Effector CD4-positive, alpha-beta T cell (primary cell): ENCODE results near the gene VOPP1.
"Not testable (repeated sequence)": the region's sequence is repeated elsewhere in the genome, so short reads cannot be mapped to it uniquely, and the experiment has no call there.

Source experiments
- DNase-seq: peaks from one replicate; pipeline ENCODE4 v3.0.0-alpha.2; 2020

Gene VOPP1

GRCh38 chr7:55527307-55527706, 45.0 kb downstream of the VOPP1 start:
- no peak for DNase-seq

DNA sequence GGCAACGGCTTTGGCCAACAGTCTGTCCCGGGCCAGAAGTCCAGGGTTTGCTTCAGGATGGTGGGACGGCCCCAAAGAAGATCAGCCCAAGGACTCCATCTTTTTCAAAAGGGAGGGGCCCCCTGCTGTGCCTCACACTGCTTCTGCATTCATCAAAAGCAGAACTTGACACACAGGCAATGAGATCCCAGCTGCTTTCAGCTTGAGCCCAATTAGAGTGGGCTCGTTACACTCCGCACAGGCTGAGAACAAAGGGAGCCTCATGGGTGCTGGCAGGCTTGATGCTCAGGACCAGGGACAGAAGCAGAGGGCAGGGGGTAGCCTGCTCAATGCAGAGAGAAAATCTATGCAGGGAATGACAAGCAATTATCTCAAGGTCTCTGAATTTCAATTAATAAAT, 45.5 kb downstream of the VOPP1 start:
- DNase-seq: no peak

DNA sequence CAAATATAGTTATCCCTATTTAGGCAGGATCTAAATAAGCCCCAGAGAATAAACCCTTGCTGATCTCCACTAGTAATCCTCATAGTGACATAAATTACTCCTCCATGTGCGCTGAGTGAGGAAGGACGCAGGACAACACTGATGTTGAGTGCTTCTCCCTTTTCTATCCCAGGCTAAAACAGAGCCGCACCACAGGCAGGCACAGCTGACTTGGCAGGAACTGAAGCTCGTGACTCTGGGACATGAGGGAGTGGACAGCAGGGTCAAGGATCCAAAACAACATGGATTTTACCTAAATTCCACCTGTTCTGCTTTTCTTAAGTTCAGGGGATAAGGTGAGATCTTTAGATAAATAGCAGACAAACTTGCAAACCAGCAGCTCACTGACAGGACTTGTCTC, 46.0 kb downstream of the VOPP1 start:
- no peak for DNase-seq

DNA sequence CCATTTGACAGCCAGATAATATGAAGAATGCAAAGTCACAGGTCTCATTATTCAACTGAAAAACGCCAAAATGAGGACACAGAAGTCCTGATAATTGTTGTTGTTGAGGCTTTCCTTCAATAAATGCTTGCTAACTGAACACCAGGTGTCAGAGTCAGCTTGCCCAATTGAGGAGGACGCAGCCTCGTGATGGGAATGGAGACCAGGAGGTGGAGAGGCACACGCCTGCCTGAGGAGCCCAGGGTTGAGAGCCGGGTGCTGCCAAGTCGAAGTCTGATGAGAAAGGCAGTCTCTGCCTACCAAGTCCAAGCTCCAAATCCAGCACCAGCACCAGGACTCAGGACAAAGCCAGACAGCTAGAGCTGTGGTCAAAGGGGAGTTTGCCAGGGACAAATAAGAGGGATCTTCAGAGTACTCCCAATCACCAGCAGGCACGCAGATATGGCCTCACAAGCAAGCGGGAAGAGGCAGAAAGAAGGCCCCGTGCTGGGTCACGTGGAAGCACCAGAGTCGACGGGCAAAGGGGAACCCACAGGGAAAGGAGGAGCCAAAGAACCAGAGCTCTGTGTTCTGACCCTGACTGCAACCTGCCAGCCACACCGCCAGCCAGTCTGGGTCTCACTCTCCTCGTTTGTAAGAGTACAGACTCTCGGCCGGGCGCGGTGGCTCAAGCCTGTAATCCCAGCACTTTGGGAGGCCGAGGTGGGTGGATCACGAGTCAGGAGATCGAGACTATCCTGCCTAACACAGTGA, 47.6 kb downstream of the VOPP1 start:
- DNase-seq: no peak

- no peak for DNase-seq
These were observed 48.9 kb downstream of the VOPP1 start for GRCh38 chr7:55523366-55523765.

- DNase-seq: no peak
These were observed 50.1 kb downstream of the VOPP1 start for GRCh38 chr7:55521917-55522902.

DNA sequence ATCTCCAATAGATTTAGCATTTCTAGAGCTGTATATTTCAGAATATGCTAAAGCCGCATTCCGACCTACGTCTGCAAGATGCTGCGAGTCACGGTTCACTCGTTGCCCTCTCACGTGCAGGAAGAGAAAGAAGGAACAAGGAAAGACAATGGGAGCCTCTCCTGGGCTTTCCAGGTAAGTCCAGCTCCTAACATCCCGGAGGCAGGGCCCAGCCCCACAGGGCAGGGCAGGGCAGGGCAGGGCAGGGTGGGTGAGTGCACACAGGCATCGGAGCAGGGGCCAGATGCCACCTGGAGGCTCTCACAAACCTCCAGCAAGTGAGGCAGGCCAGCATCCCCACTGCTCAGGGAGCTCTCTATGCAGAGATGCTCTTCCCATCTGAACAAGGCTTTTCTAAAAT, 50.8 kb downstream of the VOPP1 start:
- DNase-seq: no peak

DNA sequence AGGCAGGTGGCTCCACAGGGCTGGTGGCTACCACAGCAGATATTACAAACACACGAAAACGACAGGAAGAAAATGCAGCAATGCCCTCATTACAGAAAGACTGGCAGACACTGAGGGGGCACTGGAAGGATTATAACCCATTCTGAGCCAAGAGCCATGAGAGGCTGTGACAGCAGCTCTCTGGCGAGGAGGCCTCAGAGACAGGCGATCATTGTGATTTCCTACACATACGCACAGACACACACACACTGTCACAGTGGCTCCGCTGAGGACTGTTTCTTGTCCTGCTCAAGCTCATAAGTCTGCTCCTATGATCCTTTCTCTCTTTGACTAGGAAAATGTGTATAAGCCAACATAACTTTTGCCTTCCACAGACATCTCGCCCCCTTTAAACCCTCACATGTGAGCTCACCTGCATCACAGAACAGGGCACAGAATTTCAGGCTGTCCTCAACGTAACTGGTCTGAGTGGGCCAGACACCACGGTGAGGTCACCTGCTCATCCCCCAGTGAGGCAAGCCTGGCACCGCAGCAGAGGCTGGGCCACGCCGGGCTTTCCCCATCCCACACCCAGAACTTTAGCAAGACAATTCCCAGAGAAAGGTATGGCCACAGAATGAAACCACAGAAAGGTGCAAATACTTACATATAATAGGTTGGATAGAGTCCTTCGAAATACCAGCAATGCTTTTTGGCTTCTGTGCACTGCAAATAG, 51.7 kb downstream of the VOPP1 start:
- DNase-seq: no peak

DNA sequence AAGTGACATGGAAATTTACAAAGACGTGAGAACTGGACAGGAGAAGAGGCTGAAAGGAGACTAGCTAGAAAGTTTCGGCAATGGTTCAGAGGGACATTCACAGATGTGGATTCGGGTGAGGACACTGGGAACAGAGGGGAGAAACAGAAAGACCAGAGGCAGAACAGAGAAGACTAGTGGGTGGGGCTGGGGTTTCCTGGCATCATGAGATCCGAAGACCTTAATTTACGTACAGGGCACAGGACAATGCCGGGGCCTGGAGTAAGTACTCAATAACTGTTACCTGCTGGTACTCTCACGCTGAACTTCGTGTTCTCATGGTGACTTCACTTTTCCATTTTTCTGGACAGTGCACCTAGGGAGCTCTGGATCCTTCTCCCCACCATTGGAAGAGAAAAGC, 53.5 kb downstream of the VOPP1 start:
- no peak for DNase-seq

DNA sequence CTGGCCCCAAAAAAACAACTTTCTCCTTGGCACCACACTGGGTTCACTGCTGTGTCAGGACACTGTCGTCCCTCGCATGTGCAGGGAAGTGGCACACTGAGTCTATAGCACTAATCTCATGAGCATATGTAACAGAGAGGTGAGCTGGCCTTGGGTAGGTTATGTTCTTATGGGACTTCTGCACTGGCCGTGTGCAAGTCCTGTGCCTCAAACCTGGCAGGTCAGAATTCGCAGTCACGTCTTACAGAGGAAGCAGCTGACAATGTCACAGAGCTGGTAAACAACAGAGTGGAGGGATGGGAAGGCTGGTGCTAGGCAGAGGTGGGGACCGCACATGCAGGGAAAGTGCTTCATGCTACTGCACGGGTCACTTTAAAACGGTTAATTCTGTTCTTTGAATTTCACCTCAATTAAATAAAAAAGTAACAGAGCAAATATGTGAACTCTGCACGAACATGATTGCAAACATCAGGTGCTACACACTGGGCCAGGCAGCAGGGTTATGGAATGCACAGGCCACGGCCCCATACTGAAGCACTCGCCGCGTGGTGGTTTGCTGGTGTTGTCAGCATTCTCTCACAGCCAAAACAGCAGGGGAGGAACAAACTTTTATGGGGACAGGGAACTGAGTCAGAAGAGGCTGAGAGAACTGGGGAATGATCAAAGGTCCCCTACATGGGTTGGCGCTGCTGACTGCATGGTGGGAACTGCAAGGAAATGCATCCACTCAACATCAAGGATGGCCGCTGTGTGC, 54.2 kb downstream of the VOPP1 start:
- DNase-seq: no peak

GRCh38 chr7:55517191-55517633, 55.1 kb downstream of the VOPP1 start:
- DNase-seq: no peak

DNA sequence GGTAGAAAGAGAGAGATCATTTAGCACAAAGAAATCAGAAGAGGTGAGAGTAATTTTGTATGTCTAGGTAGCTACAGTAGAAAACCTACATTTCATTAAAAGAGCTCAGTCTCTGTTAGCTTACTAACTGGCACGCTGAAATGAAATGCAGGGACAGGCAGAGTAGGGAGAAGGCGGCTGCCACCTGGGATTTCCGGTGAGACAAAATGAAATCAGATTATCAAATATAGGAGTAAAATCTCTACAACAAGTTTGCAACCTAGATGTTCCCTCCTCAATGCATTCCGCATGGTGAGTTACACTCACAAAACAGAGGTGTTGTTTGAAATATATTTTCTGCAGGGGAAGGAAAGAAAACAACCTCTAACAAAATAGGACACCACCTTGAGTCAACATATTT, 55.9 kb downstream of the VOPP1 start:
- no peak for DNase-seq

DNA sequence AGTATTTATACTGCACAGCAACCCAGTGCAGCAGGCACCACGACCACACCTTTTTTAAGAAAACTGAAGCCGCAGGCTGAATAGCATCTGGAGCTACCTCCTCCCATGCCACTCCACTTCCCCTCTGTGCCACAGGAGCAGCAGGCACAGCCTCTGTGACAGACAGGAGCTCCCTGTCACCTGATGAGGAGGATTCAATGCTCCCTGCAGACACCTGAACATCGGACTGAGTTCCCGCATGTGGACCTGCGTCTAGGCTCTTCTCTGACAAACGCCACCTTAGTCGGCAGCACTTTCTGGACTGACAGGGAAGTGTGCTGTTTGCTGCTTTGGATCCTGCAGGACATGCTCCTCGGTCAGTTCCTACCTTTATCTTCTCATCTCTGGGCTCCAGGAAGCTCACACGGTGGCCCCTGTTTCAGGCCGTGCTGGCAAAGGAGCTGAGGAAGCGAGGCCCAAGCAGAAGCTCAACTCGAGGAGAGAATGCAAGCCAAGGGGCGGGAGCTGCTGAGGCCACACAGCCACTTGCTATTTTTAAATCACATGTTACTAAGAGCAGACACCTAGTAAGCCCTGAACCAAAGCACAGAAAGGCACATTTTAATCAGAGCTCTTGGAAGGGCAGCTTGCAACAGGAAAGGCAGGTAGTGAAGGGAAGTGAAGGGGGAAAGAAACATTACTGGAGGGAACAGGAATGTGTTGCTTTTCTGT, 56.6 kb downstream of the VOPP1 start:
- no peak for DNase-seq

DNA sequence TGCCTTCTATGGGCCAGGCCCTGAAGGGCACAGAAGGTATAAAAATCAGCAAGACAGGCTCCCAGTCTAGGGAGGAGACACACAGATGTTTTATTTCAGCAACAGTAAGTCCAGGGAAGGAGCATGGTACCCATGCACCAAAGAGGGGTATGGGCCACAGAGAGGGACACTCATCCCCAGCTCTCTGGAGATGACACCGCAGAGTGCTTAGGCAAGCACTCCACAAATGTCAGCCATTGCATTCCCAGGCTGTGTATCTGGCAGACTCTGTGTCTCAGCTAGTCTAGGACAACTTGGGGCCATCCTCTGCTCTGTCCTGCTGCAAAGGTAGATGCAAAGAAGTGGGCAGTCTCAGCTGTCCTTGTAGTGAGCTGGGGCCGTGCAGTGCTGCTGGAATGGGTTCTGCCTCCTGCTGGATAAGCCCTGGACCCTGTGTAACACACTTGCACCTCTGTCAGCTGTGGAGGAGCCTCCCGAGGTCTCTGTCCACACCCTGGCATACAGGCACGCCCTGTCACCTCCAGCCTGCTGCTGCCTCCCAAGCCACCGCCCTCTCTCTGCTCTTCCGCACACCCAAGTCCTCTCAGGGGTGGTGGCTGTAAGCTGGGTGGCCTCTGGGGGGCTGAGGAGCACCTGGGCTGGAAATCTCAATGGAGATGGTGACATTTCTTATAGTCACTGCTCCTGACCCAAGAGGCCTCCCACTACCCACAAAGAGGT, 57.6 kb downstream of the VOPP1 start:
- no peak for DNase-seq

DNA sequence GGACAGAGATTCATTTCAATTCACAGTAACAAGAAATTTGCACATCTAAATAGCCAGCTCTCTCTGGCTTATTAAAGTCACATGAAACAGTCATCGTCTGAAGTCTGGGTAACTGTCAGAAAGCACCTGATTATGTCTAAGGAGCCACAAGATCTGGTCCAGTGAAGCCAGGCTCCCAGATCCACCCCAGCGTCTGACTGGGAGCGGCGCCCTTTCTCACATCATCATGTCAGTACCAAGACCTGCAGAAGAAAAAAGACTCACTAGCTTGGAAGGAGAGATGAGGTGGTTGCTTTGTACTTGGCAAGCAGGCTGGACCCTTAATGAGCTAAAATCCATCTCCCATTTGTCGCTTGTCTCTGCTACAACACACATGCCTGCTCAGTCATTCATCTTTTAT, 58.4 kb downstream of the VOPP1 start:
- no peak for DNase-seq

- DNase-seq: no peak
These were observed 59.6 kb downstream of the VOPP1 start for GRCh38 chr7:55512635-55513191.

DNA sequence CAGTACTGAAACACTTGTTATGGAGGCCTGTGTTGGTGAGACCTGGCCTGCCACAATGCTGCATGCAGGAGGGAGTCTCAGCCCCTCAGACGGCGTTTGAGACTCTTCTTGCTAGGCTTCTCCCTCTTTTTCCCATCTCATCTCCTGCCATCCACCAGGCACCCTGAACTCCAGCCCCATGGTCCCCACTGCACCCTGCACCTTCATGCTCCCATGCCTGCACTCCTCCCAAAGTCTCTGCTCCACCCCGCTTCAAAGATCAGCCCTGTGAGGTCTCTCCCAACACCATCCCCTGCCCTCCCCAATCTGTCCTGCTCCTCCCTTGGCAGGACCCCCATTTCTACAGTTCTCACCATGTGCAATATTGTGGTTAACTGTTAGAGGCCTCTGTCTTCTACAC, 61.7 kb downstream of the VOPP1 start:
- DNase-seq: no peak

DNA sequence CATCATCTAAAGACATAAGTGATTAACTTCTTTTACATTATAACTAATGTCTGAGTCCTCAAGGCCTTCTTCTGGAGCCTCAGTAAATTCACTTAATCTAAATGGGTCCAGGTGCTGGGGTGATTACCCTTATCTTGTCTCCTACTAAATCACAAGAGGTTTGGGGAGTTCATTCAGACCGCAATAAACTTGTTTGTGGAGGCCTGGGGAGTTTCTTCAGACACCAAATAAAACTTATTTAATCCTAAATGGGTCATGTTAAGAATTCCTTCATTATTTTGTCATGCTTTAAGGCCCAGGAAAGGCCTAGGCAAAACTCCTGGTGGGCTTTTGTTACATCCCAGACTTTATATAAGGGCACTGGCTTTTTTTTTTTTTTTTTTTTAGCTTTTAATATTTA, 62.1 kb downstream of the VOPP1 start:
- not testable (repeated sequence) for DNase-seq

- DNase-seq: no peak
These were observed 63.0 kb downstream of the VOPP1 start for GRCh38 chr7:55509322-55509721.

- DNase-seq: no peak
These were observed 63.9 kb downstream of the VOPP1 start for GRCh38 chr7:55508221-55509011.
